HepG2 (cell line): ENCODE data around the gene WWC2. TPM values are rescaled to one million over a fixed set of nuclear protein-coding genes. Genes with fewer than 3 reads are reported as not detected.

Source experiments
- CHD4 ChIP-seq: fragments of 200-600 bp; sonication (generic); IDR thresholded peaks from 2 replicates; pipeline ENCODE4 v1.7.0; 2017; ENCODE audit warnings: mild to moderate bottlenecking, low read length, borderline replicate concordance
- FOXA1 ChIP-seq, 2 experiments: fragments of 450-650 bp in 1 of 2; sonication (generic) in 1 of 2; formaldehyde crosslinking in 1 of 2; IDR thresholded peaks; 2 replicates each; pipeline versions ENCODE4 v1.4.0 to v1.6.1; 2016 to 2020; ENCODE audit warnings: missing genetic modification reagents in 1 of 2
- GABPA ChIP-seq, 2 experiments: IDR thresholded peaks; 2 replicates each; pipeline ENCODE4 v1.6.1; 2011 to 2016; ENCODE audit warnings: low read depth in 2 of 2, low read length in 1 of 2, missing biosample characterization in 1 of 2, missing genetic modification characterization in 1 of 2
- HNF4A ChIP-seq: sonication (generic); formaldehyde crosslinking; IDR thresholded peaks from 2 replicates; pipeline ENCODE4 v1.4.0; 2020; ENCODE audit warnings: missing genetic modification reagents
- MAFK ChIP-seq, 2 experiments: IDR thresholded peaks in 1 of 2; conservative IDR thresholded peaks in 1 of 2; 2 replicates each; pipeline ENCODE4 v1.6.1; 2011; ENCODE audit warnings: improper control_type of control experiment in 2 of 2, low read length in 2 of 2
- MBNL3 ChIP-seq: fragments of 250-450 bp; sonication (Bioruptor Pico); conservative IDR thresholded peaks from 2 replicates; pipeline ENCODE4 v1.8.0; 2022; ENCODE audit warnings: mild to moderate bottlenecking, inconsistent platforms
- MEF2D ChIP-seq: sonication (generic); formaldehyde crosslinking; IDR thresholded peaks from 2 replicates; pipeline ENCODE4 v1.5.1; 2020; ENCODE audit warnings: mild to moderate bottlenecking, missing genetic modification reagents
- NFIC ChIP-seq: IDR thresholded peaks from 2 replicates; pipeline ENCODE4 v1.6.1; 2012; ENCODE audit warnings: mild to moderate bottlenecking, low read length, inconsistent platforms
- ONECUT2 ChIP-seq: sonication (generic); formaldehyde crosslinking; IDR thresholded peaks from 2 replicates; pipeline ENCODE4 v1.4.0; 2020; ENCODE audit warnings: missing genetic modification reagents
- SALL2 ChIP-seq: sonication (generic); formaldehyde crosslinking; IDR thresholded peaks from 2 replicates; pipeline ENCODE4 v1.8.1; 2023; ENCODE audit warnings: mild to moderate bottlenecking, missing genetic modification reagents, inconsistent platforms
- TARDBP ChIP-seq: sonication (generic); formaldehyde crosslinking; IDR thresholded peaks from 2 replicates; pipeline ENCODE4 v1.8.0; 2022; ENCODE audit warnings: mild to moderate bottlenecking, missing genetic modification reagents
- TEAD2 ChIP-seq: sonication (generic); formaldehyde crosslinking; IDR thresholded peaks from 2 replicates; pipeline ENCODE4 v1.9.0; 2021; ENCODE audit warnings: missing genetic modification reagents
- XBP1 ChIP-seq: sonication (generic); formaldehyde crosslinking; IDR thresholded peaks from 2 replicates; pipeline ENCODE4 v1.5.0; 2020; ENCODE audit warnings: missing genetic modification reagents
- YEATS2 ChIP-seq: sonication (generic); formaldehyde crosslinking; IDR thresholded peaks from 2 replicates; pipeline ENCODE4 v1.4.0; 2020; ENCODE audit warnings: missing genetic modification reagents, borderline replicate concordance
- ZFP90 ChIP-seq: sonication (generic); formaldehyde crosslinking; IDR thresholded peaks from 2 replicates; pipeline ENCODE4 v1.8.0; 2022; ENCODE audit warnings: missing genetic modification reagents, mild to moderate bottlenecking, inconsistent platforms, borderline replicate concordance
- ZKSCAN5 ChIP-seq: sonication (generic); formaldehyde crosslinking; IDR thresholded peaks from 2 replicates; pipeline ENCODE4 v1.5.1; 2020; ENCODE audit warnings: mild to moderate bottlenecking, missing genetic modification reagents
- ZNF142 ChIP-seq: sonication (generic); formaldehyde crosslinking; IDR thresholded peaks from 2 replicates; pipeline ENCODE4 v1.4.0; 2020; ENCODE audit warnings: missing genetic modification reagents
- ZNF33A ChIP-seq: sonication (generic); formaldehyde crosslinking; IDR thresholded peaks from 2 replicates; pipeline ENCODE4 v1.5.1; 2020; ENCODE audit warnings: missing genetic modification reagents, mild to moderate bottlenecking, moderate library complexity, borderline replicate concordance
- ZNF468 ChIP-seq: sonication (generic); formaldehyde crosslinking; IDR thresholded peaks from 2 replicates; pipeline ENCODE4 v1.8.0; 2022; ENCODE audit warnings: mild to moderate bottlenecking, moderate library complexity, missing genetic modification reagents
- ZNF879 ChIP-seq: sonication (generic); formaldehyde crosslinking; IDR thresholded peaks from 2 replicates; pipeline ENCODE4 v1.8.1; 2023; ENCODE audit warnings: missing genetic modification reagents
- ZNF883 ChIP-seq: sonication (generic); formaldehyde crosslinking; IDR thresholded peaks from 2 replicates; pipeline ENCODE4 v1.5.1; 2020; ENCODE audit warnings: mild to moderate bottlenecking, missing genetic modification reagents; ENCODE audit errors: not compliant biosample characterization
- polyA plus RNA-seq, 8 experiments: library from polyadenylated mRNA; depleted of rRNA in 3 of 8; stranded (reverse) in 7 of 8; unstranded in 1 of 8; fragments of >200 nt; fragmentation: Illumina TruSeq in 4 of 8; extraction: Trizol in 4 of 8; gene quantifications; 2 replicates each; pipeline versions ENCODE4 v1.2.1 to v1.2.3, GENCODE V29; 2011 to 2016; ENCODE audit warnings: low read depth in 4 of 8, missing spikeins in 1 of 8, mixed read lengths in 1 of 8; ENCODE audit not compliant: insufficient read depth in 1 of 8
- total RNA-seq, 5 experiments: library from RNA; depleted of rRNA; stranded (reverse); fragments of >200 nt; fragmentation: Illumina TruSeq; extraction: Trizol; gene quantifications; 2 replicates each; pipeline ENCODE4 v1.2.3, GENCODE V29; 2016; ENCODE audit warnings: low read depth in 1 of 5
- TF ChIP-seq, protein P1 (sequence below): sonication (generic); formaldehyde crosslinking; IDR thresholded peaks from 2 replicates; pipeline ENCODE4 v1.4.0; 2020; ENCODE audit warnings: missing genetic modification reagents

WWC2 gene
- total and polyA plus RNA-seq, 2 of the 13 experiments (the other 11 are each of a cell fraction or from before 2014, with no cell fraction given), result 40.0 to 50.1 TPM

DNA sequence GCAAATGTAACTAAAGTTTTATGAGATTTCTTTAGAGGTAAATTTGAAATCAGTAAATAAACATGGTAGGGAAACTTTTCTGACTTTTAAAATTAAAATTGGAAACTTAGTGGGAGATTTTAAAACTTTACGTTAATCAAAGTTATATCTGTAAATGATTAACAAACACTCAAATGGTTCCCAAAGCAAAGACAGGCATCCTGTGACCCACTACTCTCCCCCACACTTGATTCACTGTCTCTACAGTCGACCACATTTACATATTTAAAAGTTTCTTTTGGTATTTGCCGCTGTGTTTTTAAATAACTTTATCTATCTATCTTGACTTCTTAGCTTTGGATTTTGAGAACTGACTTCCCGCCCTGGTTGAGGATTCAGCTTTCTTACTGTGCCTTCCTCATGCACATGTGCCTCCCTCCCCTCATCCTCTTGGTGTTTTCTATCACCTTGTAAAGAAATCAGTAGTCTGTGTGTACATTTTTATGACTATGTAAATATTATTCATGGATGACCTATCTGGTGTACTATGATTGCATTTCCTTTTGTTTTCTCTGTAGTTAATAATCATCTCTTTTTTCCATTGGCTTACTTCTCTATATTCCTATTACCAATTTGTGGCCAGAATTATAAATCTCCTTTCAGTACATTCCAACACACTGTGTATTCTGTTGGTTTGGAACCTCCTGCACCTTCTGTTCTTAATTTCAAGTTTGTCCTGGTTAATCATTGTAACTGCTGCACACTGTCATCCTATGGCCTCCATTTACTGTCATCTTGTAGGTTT is 72.6 kb downstream of the WWC2 start (continued):
- TF ChIP-seq ZFP90 (CRISPR knock-in tag) (no peak), TARDBP (0 out of 2 replicates have a peak, but pooled peaks have one; percentile 19), CHD4 (no peak), TEAD2 (no peak), ZNF883 (CRISPR knock-in tag) (no peak), NFIC (no peak), MBNL3 (CRISPR knock-in tag) (no peak), ZNF468 (CRISPR knock-in tag) (no peak), GABPA (IDR thresholded peaks at IDR 0.05; ENCODE audit: low read depth, low read length) (no peak), GABPA (CRISPR knock-in tag; IDR thresholded peaks at IDR 0.05; ENCODE audit: low read depth) (no peak), FOXA1 (IDR thresholded peaks at IDR 0.05) (peak; percentile 71), FOXA1 (CRISPR knock-in tag; IDR thresholded peaks at IDR 0.05) (peak; percentile 43; the same call in 1 of the 2 replicates), ONECUT2 (CRISPR knock-in tag) (no peak), ZKSCAN5 (CRISPR knock-in tag) (no peak), XBP1 (CRISPR knock-in tag) (no peak), ZNF33A (CRISPR knock-in tag) (no peak), ZNF142 (CRISPR knock-in tag) (no peak), MAFK (conservative IDR thresholded peaks at IDR 0.05 in 1 of 2, IDR thresholded peaks at IDR 0.05 in 1 of 2; ENCODE audit: low read length in 2 of 2) (no peak), HNF4A (0 out of 2 replicates have a peak, but pooled peaks have one; percentile 25), ZNF879 (CRISPR knock-in tag) (no peak), SALL2 (CRISPR knock-in tag) (no peak), MEF2D (no peak), YEATS2 (CRISPR knock-in tag) (no peak)
- TF ChIP-seq, protein P1, sequence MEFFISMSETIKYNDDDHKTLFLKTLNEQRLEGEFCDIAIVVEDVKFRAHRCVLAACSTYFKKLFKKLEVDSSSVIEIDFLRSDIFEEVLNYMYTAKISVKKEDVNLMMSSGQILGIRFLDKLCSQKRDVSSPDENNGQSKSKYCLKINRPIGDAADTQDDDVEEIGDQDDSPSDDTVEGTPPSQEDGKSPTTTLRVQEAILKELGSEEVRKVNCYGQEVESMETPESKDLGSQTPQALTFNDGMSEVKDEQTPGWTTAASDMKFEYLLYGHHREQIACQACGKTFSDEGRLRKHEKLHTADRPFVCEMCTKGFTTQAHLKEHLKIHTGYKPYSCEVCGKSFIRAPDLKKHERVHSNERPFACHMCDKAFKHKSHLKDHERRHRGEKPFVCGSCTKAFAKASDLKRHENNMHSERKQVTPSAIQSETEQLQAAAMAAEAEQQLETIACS (CRISPR knock-in tag), result no peak
